HG03108 (cell line): ENCODE data around the gene DDI2.

Experiments
- ATAC-seq: cut with Tn5 transposase; IDR thresholded peaks from one replicate; pipeline ENCODE4 v1.9.1; 2021; ENCODE audit warnings: moderate library complexity; ENCODE audit not compliant: unreplicated experiment

The DDI2 gene

GRCh38 chr1:15605398-15606383, 11.6 kb upstream of the DDI2 start:
- no peak for ATAC-seq

GRCh38 chr1:15609631-15610030, 7.6 kb upstream of the DDI2 start:
- no peak for ATAC-seq

- ATAC-seq, result no peak
Observed at GRCh38 chr1:15610167-15610566, 7.1 kb upstream of the DDI2 start.

GRCh38 chr1:15616373-15617172, 685 bp upstream of the DDI2 start:
- ATAC-seq, result peak; percentile 6

GRCh38 chr1:15618077-15618654, 908 bp downstream of the DDI2 start:
- ATAC-seq, result peak; percentile 37

GRCh38 chr1:15618655-15619525, 1.6 kb downstream of the DDI2 start:
- no peak for ATAC-seq

GRCh38 chr1:15620155-15620545, 2.9 kb downstream of the DDI2 start:
- ATAC-seq, result no peak

- no peak for ATAC-seq
Observed at GRCh38 chr1:15620902-15621682, 3.8 kb downstream of the DDI2 start.

- no peak for ATAC-seq
Observed at GRCh38 chr1:15621975-15622374, 4.7 kb downstream of the DDI2 start.

GRCh38 chr1:15622712-15623373, 5.6 kb downstream of the DDI2 start:
- no peak for ATAC-seq

- ATAC-seq, result no peak
Observed at GRCh38 chr1:15623435-15623834, 6.2 kb downstream of the DDI2 start.

- ATAC-seq, result no peak
Observed at GRCh38 chr1:15624133-15624714, 7.0 kb downstream of the DDI2 start.

- ATAC-seq, result no peak
Observed at GRCh38 chr1:15625056-15625917, 8.0 kb downstream of the DDI2 start.

GRCh38 chr1:15626269-15626950, 9.2 kb downstream of the DDI2 start:
- no peak for ATAC-seq

- peak; percentile 93 for ATAC-seq
Observed at GRCh38 chr1:15627343-15627988, 10.2 kb downstream of the DDI2 start.

GRCh38 chr1:15628003-15628402, 10.7 kb downstream of the DDI2 start:
- no peak for ATAC-seq
